HG03095 (cell line): ENCODE measurements around the gene JAKMIP3.

Source experiments
- ATAC-seq: cut with Tn5 transposase; IDR thresholded peaks from one replicate; pipeline ENCODE4 v1.9.1; 2021; ENCODE audit warnings: moderate library complexity; ENCODE audit not compliant: unreplicated experiment

Gene JAKMIP3

GRCh38 chr10:132109341-132110110, 43.8 kb downstream of the JAKMIP3 start:
- no peak for ATAC-seq

GRCh38 chr10:132110111-132110521, 44.4 kb downstream of the JAKMIP3 start:
- no peak for ATAC-seq

- ATAC-seq = no peak
Observed at GRCh38 chr10:132110713-132111112, 45.0 kb downstream of the JAKMIP3 start.

- ATAC-seq = no peak
Observed at GRCh38 chr10:132111121-132111731, 45.5 kb downstream of the JAKMIP3 start.

- ATAC-seq = no peak
Observed at GRCh38 chr10:132111871-132112341, 46.2 kb downstream of the JAKMIP3 start.

GRCh38 chr10:132112611-132113010, 46.9 kb downstream of the JAKMIP3 start:
- no peak for ATAC-seq

GRCh38 chr10:132113206-132113605, 47.5 kb downstream of the JAKMIP3 start:
- no peak for ATAC-seq

GRCh38 chr10:132113766-132114365, 48.1 kb downstream of the JAKMIP3 start:
- no peak for ATAC-seq

- ATAC-seq = no peak
Observed at GRCh38 chr10:132114953-132115520, 49.3 kb downstream of the JAKMIP3 start.
